Measurements from ENCODE around the gene MEPCE. TPM values are rescaled to one million over a fixed set of nuclear protein-coding genes. Genes with fewer than 3 reads are reported as not detected.

Gene MEPCE
- total RNA-seq, 1 donor from 2014 or later = 28.2 TPM

Other genes with a start within 250 kb of the MEPCE start
- gene PVRIG, start 209.9 kb upstream of the MEPCE start, total RNA-seq = not detected in 2 replicates
- 0.05 TPM in 1 of 2 replicates, not detected in the other for gene SPDYE3, start 122.1 kb upstream of the MEPCE start, total RNA-seq
- 7.1 and 17.6 TPM in 2 replicates for gene PILRB, start 71.7 kb upstream of the MEPCE start, total RNA-seq
- gene PILRA, start 56.3 kb upstream of the MEPCE start, total RNA-seq = 0.35 and 2.0 TPM in 2 replicates
- gene ZCWPW1, start 1.1 kb upstream of the MEPCE start, total RNA-seq = 0.17 and 2.8 TPM in 2 replicates
- 13.1 and 29.7 TPM in 2 replicates for gene PPP1R35, start 6.7 kb downstream of the MEPCE start, total RNA-seq
- not detected in 2 replicates for gene SPACDR, start 34.4 kb downstream of the MEPCE start, total RNA-seq
- 14.6 and 25.2 TPM in 2 replicates for gene TSC22D4, start 49.4 kb downstream of the MEPCE start, total RNA-seq
- gene NYAP1, start 54.1 kb downstream of the MEPCE start, total RNA-seq = 0.20 TPM in 1 of 2 replicates, not detected in the other
- gene AGFG2, start 109.4 kb downstream of the MEPCE start, total RNA-seq = 4.2 and 8.2 TPM in 2 replicates
- not detected in 2 replicates for gene SAP25, start 144.1 kb downstream of the MEPCE start, total RNA-seq
- 5.0 and 10.6 TPM in 2 replicates for gene LRCH4, start 156.3 kb downstream of the MEPCE start, total RNA-seq
- 0.35 TPM in 1 of 2 replicates, not detected in the other for gene FBXO24, start 156.5 kb downstream of the MEPCE start, total RNA-seq
- gene PCOLCE, start 172.5 kb downstream of the MEPCE start, total RNA-seq = 1.9 and 2.3 TPM in 2 replicates
- gene MOSPD3, start 182.7 kb downstream of the MEPCE start, total RNA-seq = 10.2 and 12.9 TPM in 2 replicates
- gene TFR2, start 211.7 kb downstream of the MEPCE start, total RNA-seq = 0.35 and 1.0 TPM in 2 replicates
- not detected in 2 replicates for gene ACTL6B, start 226.6 kb downstream of the MEPCE start, total RNA-seq
- gene GNB2, start 243.9 kb downstream of the MEPCE start, total RNA-seq = 120 and 162 TPM in 2 replicates